GM12878 (cell line): ENCODE results near the gene TFRC.
"Not testable (repeated sequence)": the region's sequence is repeated elsewhere in the genome, so short reads cannot be mapped to it uniquely, and the experiment has no call there.

ENCODE experiments used
- CHD4 ChIP-seq: fragments of 200-600 bp; sonication (generic); IDR thresholded peaks from 2 replicates; pipeline ENCODE4 v1.6.1; 2016; ENCODE audit warnings: mild to moderate bottlenecking
- CTCF ChIP-seq, 3 experiments: IDR thresholded peaks in 2 of 3; conservative IDR thresholded peaks in 1 of 3; 2 replicates each; pipeline ENCODE4 v1.5.1; 2011; ENCODE audit warnings: low read depth in 3 of 3, low read length in 3 of 3, mild to moderate bottlenecking in 3 of 3, control low read depth in 2 of 3, moderate library complexity in 2 of 3, inconsistent platforms in 1 of 3, mixed read lengths in 1 of 3; ENCODE audit not compliant: control insufficient read depth in 2 of 3, insufficient read depth in 1 of 3; ENCODE audit errors: extremely low read depth in 1 of 3
- NBN ChIP-seq: fragments of 450-650 bp; IDR thresholded peaks from 2 replicates; pipeline ENCODE4 v1.6.1; 2016
- PBX3 ChIP-seq: IDR thresholded peaks from 2 replicates; pipeline ENCODE4 v1.6.1; 2011; ENCODE audit warnings: mild to moderate bottlenecking, low read depth, low read length, moderate library complexity; ENCODE audit not compliant: insufficient replicate concordance
- PML ChIP-seq: IDR thresholded peaks from 2 replicates; pipeline ENCODE4 v1.6.1; 2012; ENCODE audit warnings: low read length, inconsistent platforms
- POLR2AphosphoS5 ChIP-seq: IDR thresholded peaks from 2 replicates; pipeline ENCODE4 v1.6.1; 2011; ENCODE audit warnings: mild to moderate bottlenecking, low read length, inconsistent platforms
- RAD21 ChIP-seq: IDR thresholded peaks from 2 replicates; pipeline ENCODE4 v1.6.1; 2011; ENCODE audit warnings: mild to moderate bottlenecking, low read depth, low read length, moderate library complexity; ENCODE audit not compliant: insufficient read depth
- RB1 ChIP-seq: fragments of 450-650 bp; formaldehyde crosslinking; IDR thresholded peaks from 2 replicates; pipeline ENCODE4 v1.6.1; 2017; ENCODE audit warnings: mild to moderate bottlenecking, borderline replicate concordance
- TARDBP ChIP-seq: IDR thresholded peaks from 2 replicates; pipeline ENCODE4 v1.6.1; 2016; ENCODE audit warnings: borderline replicate concordance
- TCF12 ChIP-seq: IDR thresholded peaks from 2 replicates; pipeline ENCODE4 v1.6.1; 2011; ENCODE audit warnings: low read depth, mild to moderate bottlenecking, low read length
- ZSCAN29 ChIP-seq: fragments of 450-650 bp; IDR thresholded peaks from 2 replicates; pipeline ENCODE4 v1.6.1; 2017; ENCODE audit warnings: mild to moderate bottlenecking, moderate library complexity
- TF ChIP-seq, protein P1 (sequence below): IDR thresholded peaks from 2 replicates; pipeline ENCODE4 v1.6.1; 2012; ENCODE audit warnings: low read length, inconsistent platforms

GRCh38 chr3:196001240-196001639 lies 80.7 kb downstream of the TFRC start:
- TF ChIP-seq TCF12; POLR2AphosphoS5; TARDBP; PML; NBN; CTCF (IDR thresholded peaks at IDR 0.05 in 2 of 3, conservative IDR thresholded peaks at IDR 0.05 in 1 of 3; ENCODE audit: control insufficient read depth in 2 of 3, extremely low read depth in 1 of 3, insufficient read depth in 1 of 3, low read depth in 3 of 3, low read length in 3 of 3); RB1; PBX3; CHD4; ZSCAN29; RAD21: not testable (repeated sequence)
- TF ChIP-seq, protein P1, sequence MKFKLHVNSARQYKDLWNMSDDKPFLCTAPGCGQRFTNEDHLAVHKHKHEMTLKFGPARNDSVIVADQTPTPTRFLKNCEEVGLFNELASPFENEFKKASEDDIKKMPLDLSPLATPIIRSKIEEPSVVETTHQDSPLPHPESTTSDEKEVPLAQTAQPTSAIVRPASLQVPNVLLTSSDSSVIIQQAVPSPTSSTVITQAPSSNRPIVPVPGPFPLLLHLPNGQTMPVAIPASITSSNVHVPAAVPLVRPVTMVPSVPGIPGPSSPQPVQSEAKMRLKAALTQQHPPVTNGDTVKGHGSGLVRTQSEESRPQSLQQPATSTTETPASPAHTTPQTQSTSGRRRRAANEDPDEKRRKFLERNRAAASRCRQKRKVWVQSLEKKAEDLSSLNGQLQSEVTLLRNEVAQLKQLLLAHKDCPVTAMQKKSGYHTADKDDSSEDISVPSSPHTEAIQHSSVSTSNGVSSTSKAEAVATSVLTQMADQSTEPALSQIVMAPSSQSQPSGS, result not testable (repeated sequence)
